MCF 10A (cell line): Measurements from ENCODE around the gene YTHDF1. TPM values are rescaled to one million over a fixed set of nuclear protein-coding genes. Genes with fewer than 3 reads are reported as not detected.

ENCODE experiments used
- BruUV-seq: library from RNA; stranded (reverse); fragments of 400-500 nt; replicated peaks from 2 replicates; lab custom pipeline; 2021; lab: Mats Ljungman, UMichigan
- CTCF ChIA-PET: fragments of 300-600 bp; sonication (Branson Sonifier 250); formaldehyde crosslinking; extraction: SDS; loops from one replicate; lab custom pipeline; 2021; ENCODE audit warnings: antibody characterized with exemption, inconsistent platforms; lab: Yijun Ruan, JAX
- POLR2A ChIA-PET: fragments of 300-600, 350-650 bp; sonication (Branson Sonifier 250); formaldehyde crosslinking; extraction: SDS; loops from one replicate; lab custom pipeline; 2020; ENCODE audit warnings: antibody characterized with exemption, inconsistent platforms; lab: Yijun Ruan, JAX
- DNase-seq: peaks from one replicate; pipeline ENCODE4 v3.0.0-alpha.2; 2018; ENCODE audit not compliant: unreplicated experiment
- H3K27ac Mint-ChIP-seq: one replicate; pipeline ENCODE4 v1.8.0; 2022; ENCODE audit warnings: mild to moderate bottlenecking, low read depth, mixed read lengths; ENCODE audit not compliant: unreplicated experiment
- H3K27me3 Mint-ChIP-seq: one replicate; pipeline ENCODE4 v1.8.0; 2022; ENCODE audit warnings: mixed read lengths; ENCODE audit not compliant: insufficient read depth, unreplicated experiment
- H3K36me3 Mint-ChIP-seq: one replicate; pipeline ENCODE4 v1.8.0; 2022; ENCODE audit warnings: mild to moderate bottlenecking, moderate library complexity, mixed read lengths; ENCODE audit not compliant: insufficient read depth, unreplicated experiment
- H3K4me1 Mint-ChIP-seq: one replicate; pipeline ENCODE4 v1.8.0; 2022; ENCODE audit warnings: mixed read lengths; ENCODE audit not compliant: insufficient read depth, unreplicated experiment
- H3K4me3 Mint-ChIP-seq: one replicate; pipeline ENCODE4 v1.8.0; 2022; ENCODE audit warnings: mild to moderate bottlenecking, moderate library complexity, mixed read lengths; ENCODE audit not compliant: unreplicated experiment
- H3K9me3 Mint-ChIP-seq: one replicate; pipeline ENCODE4 v1.8.0; 2022; ENCODE audit warnings: mixed read lengths; ENCODE audit not compliant: unreplicated experiment
- intact Hi-C: fragments of 100-400 bp; cut with micrococcal nuclease; formaldehyde crosslinking; loops from 2 replicates; pipeline ENCODE4 v1.14.1; 2022
- total RNA-seq: library from RNA; stranded (reverse); gene quantifications from 2 replicates; pipeline ENCODE4 v1.2.3, GENCODE V29; 2022
- TF ChIP-seq, protein P1 (sequence below): fragments of 200-600 bp; IDR thresholded peaks from one replicate; pipeline ENCODE4 v1.8.0; 2022; ENCODE audit warnings: antibody characterized with exemption, mild to moderate bottlenecking; ENCODE audit not compliant: unreplicated experiment

Gene YTHDF1
- total RNA-seq, 1 experiment from 2014 or later = 49.5 TPM

DNA sequence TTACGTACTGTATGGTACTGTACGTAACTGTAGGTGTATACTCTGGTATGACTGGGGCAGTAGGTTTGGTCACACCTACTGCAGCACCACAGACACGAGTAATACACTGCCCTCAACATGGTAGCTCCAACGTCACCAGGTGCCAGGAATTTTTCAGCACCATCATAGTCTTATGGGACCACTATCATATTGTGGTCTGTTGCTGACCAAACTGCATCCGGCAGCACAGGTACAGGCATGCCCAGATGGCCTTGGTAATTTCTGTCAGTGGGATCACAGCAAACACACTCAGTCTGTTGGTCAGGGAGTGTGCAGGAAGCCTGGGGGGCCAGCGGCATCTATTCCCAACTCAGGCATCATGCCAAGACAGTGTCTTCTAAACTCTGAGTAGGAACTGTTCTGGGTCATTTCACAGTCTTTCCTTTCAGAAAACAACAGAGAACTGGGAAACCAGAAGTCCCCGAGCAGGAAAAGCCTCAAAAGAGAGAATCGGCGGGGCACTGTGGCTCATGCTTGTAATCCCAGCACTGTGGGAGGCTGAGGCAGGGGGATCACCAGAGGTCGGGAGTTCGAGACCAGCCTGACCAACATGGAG, 5.8 kb downstream of the YTHDF1 start:
- POLR2A ChIA-PET = interaction anchor here (0.9 kb wide), 1 partner anchor 265 kb away, joined by 3 read pairs; no protein-coding TSS in a partner anchor
- peaks cover 50% of the 10 kb centered on the region for H3K4me1 Mint-ChIP-seq
- peak overlapping the region; percentile 74 for H3K27ac Mint-ChIP-seq
- H3K4me3 Mint-ChIP-seq = no peak overlapping the region
- intact Hi-C loops = no loop called here
- CTCF ChIA-PET = interaction anchor here (0.6 to 8.8 kb wide), 4 partner anchors 13 to 26 kb away, joined by 3 to 86 read pairs (median 3); no protein-coding TSS in a partner anchor
- peak; percentile 24 for DNase-seq
- H3K9me3 Mint-ChIP-seq = no peaks in the 10 kb centered on the region
- TF ChIP-seq, protein P1, sequence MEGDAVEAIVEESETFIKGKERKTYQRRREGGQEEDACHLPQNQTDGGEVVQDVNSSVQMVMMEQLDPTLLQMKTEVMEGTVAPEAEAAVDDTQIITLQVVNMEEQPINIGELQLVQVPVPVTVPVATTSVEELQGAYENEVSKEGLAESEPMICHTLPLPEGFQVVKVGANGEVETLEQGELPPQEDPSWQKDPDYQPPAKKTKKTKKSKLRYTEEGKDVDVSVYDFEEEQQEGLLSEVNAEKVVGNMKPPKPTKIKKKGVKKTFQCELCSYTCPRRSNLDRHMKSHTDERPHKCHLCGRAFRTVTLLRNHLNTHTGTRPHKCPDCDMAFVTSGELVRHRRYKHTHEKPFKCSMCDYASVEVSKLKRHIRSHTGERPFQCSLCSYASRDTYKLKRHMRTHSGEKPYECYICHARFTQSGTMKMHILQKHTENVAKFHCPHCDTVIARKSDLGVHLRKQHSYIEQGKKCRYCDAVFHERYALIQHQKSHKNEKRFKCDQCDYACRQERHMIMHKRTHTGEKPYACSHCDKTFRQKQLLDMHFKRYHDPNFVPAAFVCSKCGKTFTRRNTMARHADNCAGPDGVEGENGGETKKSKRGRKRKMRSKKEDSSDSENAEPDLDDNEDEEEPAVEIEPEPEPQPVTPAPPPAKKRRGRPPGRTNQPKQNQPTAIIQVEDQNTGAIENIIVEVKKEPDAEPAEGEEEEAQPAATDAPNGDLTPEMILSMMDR = no peak
- no TSS peak for BruUV-seq
- peaks cover 94% of the 10 kb centered on the region for H3K36me3 Mint-ChIP-seq
- no peaks in the 10 kb centered on the region for H3K27me3 Mint-ChIP-seq

DNA sequence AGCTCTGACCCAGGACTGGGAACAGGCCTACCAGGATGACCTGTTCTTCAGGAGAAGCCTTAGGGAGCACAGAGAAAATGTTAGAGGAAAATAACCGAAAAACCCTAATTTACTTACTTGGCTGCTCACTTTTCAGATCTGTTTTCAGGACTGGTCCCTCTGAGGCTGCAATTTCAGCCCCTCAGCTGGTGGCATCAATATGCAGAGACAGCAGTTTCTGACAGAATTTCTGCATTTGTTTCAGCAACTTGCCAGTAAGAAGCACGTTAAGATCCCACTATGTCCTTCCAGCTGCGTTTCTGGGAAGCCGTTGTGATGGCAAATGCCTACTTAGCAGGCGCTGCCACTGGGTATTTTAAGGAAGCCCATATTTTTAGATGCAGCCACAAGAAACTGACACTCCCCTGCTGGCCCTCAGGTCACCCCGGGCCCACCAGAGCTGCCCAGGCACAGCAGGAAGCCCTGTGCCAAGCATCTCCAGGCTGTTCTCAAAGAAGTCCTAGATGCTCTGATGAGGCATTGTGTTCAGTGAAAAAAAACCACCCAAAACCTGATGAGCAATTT, 7.5 kb downstream of the YTHDF1 start:
- ChIA-PET POLR2A (interaction anchor here (1.5 kb wide), 1 partner anchor 66 kb away, joined by 4 read pairs; no protein-coding TSS in a partner anchor), CTCF (interaction anchor here (8.8 kb wide), 1 partner anchor 16 kb away, joined by 86 read pairs; no protein-coding TSS in a partner anchor)
- Mint-ChIP-seq H3K36me3 (peaks cover 89% of the 10 kb centered on the region), H3K27ac (peak overlapping the region; percentile 44), H3K27me3 (no peaks in the 10 kb centered on the region), H3K9me3 (no peaks in the 10 kb centered on the region), H3K4me1 (peaks cover 34% of the 10 kb centered on the region), H3K4me3 (no peak overlapping the region)
- TF ChIP-seq, protein P1 = no peak
- BruUV-seq = no TSS peak
- DNase-seq = no peak
- intact Hi-C loops = no loop called here

DNA sequence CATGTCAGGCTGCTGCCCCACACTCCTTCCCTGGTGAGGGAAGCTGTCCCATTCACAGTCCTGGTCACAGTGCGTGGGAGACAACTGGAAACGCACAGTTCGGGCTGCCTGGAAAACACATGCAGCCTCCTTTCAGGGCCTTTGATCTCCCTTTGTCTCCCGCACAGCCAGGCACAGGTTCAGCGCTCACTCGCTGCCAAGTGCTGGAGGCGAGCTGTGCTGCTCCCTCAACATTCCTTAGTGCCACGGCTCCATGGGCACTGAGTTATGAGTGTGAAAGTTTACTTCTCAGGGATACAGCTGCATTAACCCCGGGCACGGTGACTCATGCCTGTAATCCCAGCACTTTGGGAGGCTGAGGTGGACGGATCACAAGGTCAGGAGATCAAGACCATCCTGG, 9.1 kb downstream of the YTHDF1 start:
- POLR2A ChIA-PET = interaction anchor here (0.8 to 1.7 kb wide), 4 partner anchors 8 to 67 kb away, joined by 3 to 17 read pairs (median 4); partner anchors contain the start of genes ARFGAP1 and YTHDF1
- Mint-ChIP-seq H3K27ac (peak overlapping the region; percentile 80), H3K27me3 (no peaks in the 10 kb centered on the region), H3K9me3 (no peaks in the 10 kb centered on the region), H3K4me1 (peaks cover 19% of the 10 kb centered on the region), H3K4me3 (peak overlapping the region; percentile 43), H3K36me3 (peaks cover 89% of the 10 kb centered on the region)
- peak; percentile 84 for DNase-seq
- BruUV-seq = no TSS peak
- intact Hi-C loops = no loop called here
- CTCF ChIA-PET = interaction anchor here (0.7 to 4.3 kb wide), 7 partner anchors 8 to 198 kb away, joined by 3 to 20 read pairs (median 4); partner anchors contain the start of gene YTHDF1
- TF ChIP-seq, protein P1 = no peak

DNA sequence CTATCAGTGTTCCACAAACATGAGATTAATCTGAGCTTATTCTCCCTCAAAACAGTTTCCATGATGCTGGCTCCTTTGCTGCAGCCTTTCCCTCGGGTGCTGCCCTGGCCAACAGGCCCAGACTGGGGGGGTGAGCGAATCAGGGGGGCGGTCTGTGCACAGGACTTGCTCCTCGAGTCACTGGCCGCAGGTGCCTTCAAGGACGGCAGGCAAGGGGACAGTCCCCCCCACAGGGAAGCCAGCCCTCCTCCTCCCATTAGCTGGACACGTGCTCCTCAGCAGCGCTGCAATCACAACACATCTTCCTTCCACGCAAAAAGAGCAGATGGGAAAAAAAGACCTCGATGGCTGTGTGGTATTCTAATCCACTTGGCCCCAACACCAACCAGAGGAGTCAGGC, 10.0 kb downstream of the YTHDF1 start:
- Mint-ChIP-seq H3K27me3 (no peaks in the 10 kb centered on the region), H3K36me3 (peaks cover 89% of the 10 kb centered on the region), H3K9me3 (no peaks in the 10 kb centered on the region), H3K4me1 (peaks cover 14% of the 10 kb centered on the region), H3K27ac (peak overlapping the region; percentile 49), H3K4me3 (no peak overlapping the region)
- no TSS peak for BruUV-seq
- TF ChIP-seq, protein P1 = no peak
- POLR2A ChIA-PET = interaction anchor here (0.8 to 1.7 kb wide), 2 partner anchors 9 to 11 kb away, joined by 3 to 17 read pairs; partner anchors contain the start of gene YTHDF1
- CTCF ChIA-PET = interaction anchor here (1.0 to 4.3 kb wide), 3 partner anchors 7 to 23 kb away, joined by 4 to 20 read pairs (median 4); no protein-coding TSS in a partner anchor
- intact Hi-C loops = no loop called here
- DNase-seq = no peak
